PC-9 (cell line): Measurements from ENCODE around the gene ABCA7. TPM values are rescaled to one million over a fixed set of nuclear protein-coding genes. Genes with fewer than 3 reads are reported as not detected.

Source experiments
- BruUV-seq: library from RNA; stranded (reverse); fragments of 400-500 nt; replicated peaks from 2 replicates; lab custom pipeline; 2021; lab: Mats Ljungman, UMichigan
- CTCF ChIA-PET: fragments of 300-600 bp; sonication (Branson Sonifier 250); formaldehyde crosslinking; loops from one replicate; lab custom pipeline; 2022; ENCODE audit warnings: antibody characterized with exemption; lab: Charles Lee
- POLR2A ChIA-PET: fragments of 300-600 bp; sonication (Branson Sonifier 250); formaldehyde crosslinking; loops from one replicate; lab custom pipeline; 2022; ENCODE audit warnings: antibody characterized with exemption; ENCODE audit not compliant: unreplicated experiment; lab: Charles Lee
- DNase-seq, 2 experiments: peaks; one replicate each; pipeline versions ENCODE4 v3.0.0 to v3.0.0-alpha.2; 2015 to 2022; ENCODE audit warnings: mixed read lengths in 1 of 2
- H2AFZ ChIP-seq: fragments of 200-600 bp; sonication (generic); 2 replicates; pipeline ENCODE4 v1.8.1; 2017; ENCODE audit warnings: antibody characterized with exemption
- H3F3A ChIP-seq: fragments of 200-600 bp; sonication (generic); 2 replicates; pipeline ENCODE4 v1.8.1; 2017; ENCODE audit warnings: antibody characterized with exemption, mild to moderate bottlenecking, low read depth; ENCODE audit not compliant: insufficient read depth
- H3K27ac ChIP-seq: fragments of 200-600 bp; sonication (generic); 2 replicates; pipeline ENCODE4 v1.6.1; 2016; ENCODE audit warnings: mixed run types
- H3K27me3 ChIP-seq: fragments of 200-600 bp; sonication (generic); 2 replicates; pipeline ENCODE4 v1.6.1; 2016; ENCODE audit warnings: low read depth, mixed run types; ENCODE audit not compliant: insufficient read depth
- H3K36me3 ChIP-seq: fragments of 200-600 bp; sonication (generic); 2 replicates; pipeline ENCODE4 v1.6.1; 2016; ENCODE audit warnings: low read depth, mixed run types
- H3K4me1 ChIP-seq: fragments of 200-600 bp; sonication (generic); replicated peaks from 2 replicates; pipeline ENCODE4 v1.6.1; 2016; ENCODE audit warnings: mixed run types; ENCODE audit not compliant: insufficient read depth
- H3K4me2 ChIP-seq: fragments of 200-600 bp; sonication (generic); 2 replicates; pipeline ENCODE4 v1.6.1; 2017; ENCODE audit warnings: mixed run types
- H3K4me3 ChIP-seq: fragments of 200-600 bp; sonication (generic); 2 replicates; pipeline ENCODE4 v1.6.1; 2016; ENCODE audit warnings: mixed run types
- H3K79me2 ChIP-seq: fragments of 200-600 bp; sonication (generic); 2 replicates; pipeline ENCODE4 v1.6.1; 2017; ENCODE audit warnings: low read depth, mixed run types
- H3K9me2 ChIP-seq: fragments of 200-600 bp; sonication (generic); 2 replicates; pipeline ENCODE4 v1.8.1; 2017; ENCODE audit warnings: mild to moderate bottlenecking; ENCODE audit not compliant: insufficient read depth
- H3K9me3 ChIP-seq: fragments of 200-600 bp; sonication (generic); 2 replicates; pipeline ENCODE4 v1.8.1; 2016; ENCODE audit warnings: low read depth; ENCODE audit not compliant: insufficient read depth
- H4K20me1 ChIP-seq: fragments of 200-600 bp; sonication (generic); 2 replicates; pipeline ENCODE4 v1.8.1; 2017; ENCODE audit not compliant: insufficient read depth
- CTCF ChIP-seq: fragments of 200-600 bp; sonication (generic); conservative IDR thresholded peaks from 2 replicates; pipeline ENCODE4 v1.6.1; 2017; ENCODE audit warnings: mixed run types, antibody characterized with exemption, mild to moderate bottlenecking, moderate library complexity
- EZH2 ChIP-seq: fragments of 200-600 bp; sonication (generic); IDR thresholded peaks from 2 replicates; pipeline ENCODE4 v1.8.0; 2017; ENCODE audit warnings: antibody characterized with exemption, low read depth
- intact Hi-C: fragments of 100-400 bp; cut with micrococcal nuclease; formaldehyde crosslinking; loops from one replicate; pipeline ENCODE4 v1.10.0; 2022; ENCODE audit not compliant: unreplicated experiment
- total RNA-seq: library from RNA; stranded (reverse); gene quantifications from 2 replicates; pipeline ENCODE4 v1.2.3, GENCODE V29; 2021

Gene ABCA7
- total RNA-seq, 1 experiment from 2014 or later, result 29.9 TPM

DNA sequence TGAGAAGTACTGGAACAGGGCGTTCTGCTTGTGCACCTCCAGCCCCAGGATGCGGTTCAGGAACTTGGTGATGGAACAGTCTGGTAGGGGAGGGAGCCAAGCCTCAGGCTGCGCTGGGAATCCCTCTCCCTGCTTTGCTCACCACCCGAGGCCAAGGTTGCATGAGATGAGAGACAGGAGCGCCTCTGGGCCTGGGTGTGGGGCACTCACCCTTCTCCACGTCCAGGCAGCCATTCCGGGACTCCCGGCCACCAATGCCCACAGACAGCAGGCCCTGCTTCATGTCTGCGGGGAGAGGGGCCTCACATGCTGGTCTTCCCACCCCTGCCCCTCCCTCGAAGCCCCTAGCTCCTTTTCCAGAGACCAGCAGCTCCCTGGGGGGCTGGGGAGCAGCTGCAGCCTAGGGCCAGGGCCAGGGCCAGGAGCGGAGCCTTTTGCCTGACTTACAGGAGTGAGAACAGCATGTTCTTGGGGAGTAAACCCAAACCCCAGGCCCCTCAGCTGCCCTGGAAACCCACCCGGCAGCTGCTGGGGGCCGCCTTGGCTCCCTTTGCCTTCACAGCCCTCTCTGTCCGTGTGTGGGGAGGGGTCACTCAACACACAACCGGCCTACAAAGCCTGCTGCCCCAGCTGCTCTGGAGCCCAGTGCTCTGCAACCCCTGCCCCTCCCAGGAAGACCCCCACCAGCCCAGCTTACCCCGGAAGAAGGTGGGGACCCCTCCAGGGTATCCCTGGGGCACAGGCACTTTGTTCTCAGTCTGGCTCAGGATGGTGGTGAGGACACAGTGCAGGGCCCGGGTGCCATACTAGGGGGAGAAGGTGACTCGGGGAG is 71.1 kb downstream of the ABCA7 start:
- TF ChIP-seq EZH2 (no peak), CTCF (no peak)
- CTCF ChIA-PET, result interaction anchor here (0.6 kb wide), 1 partner anchor 107 kb away, joined by 3 read pairs; no protein-coding TSS in a partner anchor
- Histone ChIP-seq H3K4me2 (no peak overlapping the region), H4K20me1 (peaks cover 28% of the 10 kb centered on the region), H3K79me2 (peaks cover 1% of the 10 kb centered on the region; the same call in 1 of the 2 replicates), H3K27me3 (no peaks in the 10 kb centered on the region), H3K9me3 (no peaks in the 10 kb centered on the region), H3K4me3 (no peak overlapping the region), H2AFZ (no peak overlapping the region), H3K27ac (no peak overlapping the region), H3K36me3 (no peaks in the 10 kb centered on the region), H3F3A (peaks cover 63% of the 10 kb centered on the region), H3K9me2 (no peaks in the 10 kb centered on the region), H3K4me1 (peaks cover 22% of the 10 kb centered on the region)
- POLR2A ChIA-PET, result no interaction called here
- intact Hi-C loops, result no loop called here
- peak in 1 of 2 experiments; percentile 38 for DNase-seq
- BruUV-seq, result no TSS peak

DNA sequence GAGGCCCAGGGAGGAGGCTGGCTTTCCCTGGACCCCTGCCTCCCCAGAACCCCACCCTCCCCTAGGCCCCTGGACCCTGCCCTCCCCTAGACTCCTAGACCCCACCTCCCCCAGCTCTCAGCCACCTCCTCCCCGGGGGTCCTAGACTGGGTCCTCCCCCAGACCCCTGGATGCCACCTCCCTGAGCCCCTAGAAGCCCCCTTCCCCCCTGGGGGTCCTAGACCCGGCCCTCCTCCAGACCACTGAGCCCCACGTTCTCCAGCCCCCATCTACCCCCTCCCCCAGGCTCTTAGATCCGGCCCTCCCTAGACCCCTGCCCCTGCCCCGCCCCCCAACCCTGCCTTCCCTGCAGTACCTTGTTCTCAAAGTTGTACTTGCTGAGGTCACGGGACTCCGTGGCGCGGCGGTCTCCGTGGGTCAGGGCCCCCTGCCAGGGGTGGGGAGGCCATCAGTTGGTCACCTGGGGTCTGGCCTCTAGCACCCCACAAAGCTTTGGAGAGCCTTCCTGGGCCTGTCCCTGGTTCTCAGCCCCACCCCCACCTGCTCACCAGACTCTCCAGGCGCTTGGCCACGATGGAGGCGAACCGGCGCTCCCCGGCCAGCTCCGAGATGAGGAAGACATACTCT is 71.8 kb downstream of the ABCA7 start:
- H3F3A ChIP-seq, result peaks cover 63% of the 10 kb centered on the region; the same call in 1 of the 2 replicates
- no peak overlapping the region for H3K27ac ChIP-seq
- no peaks in the 10 kb centered on the region for H3K27me3 ChIP-seq
- POLR2A ChIA-PET, result interaction anchor here (0.6 kb wide), 1 partner anchor 64 kb away, joined by 7 read pairs; no protein-coding TSS in a partner anchor
- no peak overlapping the region for H3K4me3 ChIP-seq
- no peaks in the 10 kb centered on the region for H3K36me3 ChIP-seq
- no peaks in the 10 kb centered on the region for H3K9me2 ChIP-seq
- intact Hi-C loops, result no loop called here
- no peak for DNase-seq
- no peak overlapping the region for H2AFZ ChIP-seq
- no peaks in the 10 kb centered on the region for H3K79me2 ChIP-seq
- H3K4me2 ChIP-seq, result no peak overlapping the region
- peaks cover 21% of the 10 kb centered on the region for H4K20me1 ChIP-seq
- no peaks in the 10 kb centered on the region for H3K9me3 ChIP-seq
- BruUV-seq, result no TSS peak
- CTCF ChIA-PET, result no interaction called here
- TF ChIP-seq EZH2 (no peak), CTCF (no peak)
- H3K4me1 ChIP-seq, result peaks cover 15% of the 10 kb centered on the region; the same call in 1 of the 2 replicates

- Histone ChIP-seq H3K36me3 (no peaks in the 10 kb centered on the region), H2AFZ (no peak overlapping the region), H3K4me2 (no peak overlapping the region), H3K27ac (no peak overlapping the region), H3K27me3 (no peaks in the 10 kb centered on the region), H3K9me2 (no peaks in the 10 kb centered on the region), H3K4me3 (no peak overlapping the region), H3K9me3 (no peaks in the 10 kb centered on the region), H3F3A (peaks cover 56% of the 10 kb centered on the region; the same call in 1 of the 2 replicates), H3K4me1 (peaks cover 10% of the 10 kb centered on the region; the same call in 1 of the 2 replicates), H4K20me1 (peaks cover 14% of the 10 kb centered on the region), H3K79me2 (no peaks in the 10 kb centered on the region)
- no peak for DNase-seq
- TF ChIP-seq EZH2 (no peak), CTCF (no peak)
- intact Hi-C loops, result no loop called here
- ChIA-PET CTCF (no interaction called here), POLR2A (interaction anchor here (0.6 kb wide), 1 partner anchor 65 kb away, joined by 7 read pairs; no protein-coding TSS in a partner anchor)
- no TSS peak for BruUV-seq
Measured at GRCh38 chr19:1112268-1113029, 72.5 kb downstream of the ABCA7 start.
